Activated CD4-positive, alpha-beta T cell treated with anti-CD3 and anti-CD28 coated beads, Interleukin-2, amount 10 ng/mL, durations not matched to agents 7 days and 5 days (primary cell): Measurements from ENCODE around the gene IFFO2. TPM values are rescaled to one million over a fixed set of nuclear protein-coding genes. Genes with fewer than 3 reads are reported as not detected.

ENCODE experiments used
- CTCF ChIA-PET: fragments of 350-600 bp; sonication (Branson Sonifier 250); formaldehyde crosslinking; loops from one replicate; lab custom pipeline; 2021; ENCODE audit warnings: antibody characterized with exemption; lab: Charles Lee
- POLR2A ChIA-PET: fragments of 350-600 bp; sonication (Branson Sonifier 250); formaldehyde crosslinking; loops from one replicate; lab custom pipeline; 2021; ENCODE audit warnings: antibody characterized with exemption; lab: Charles Lee
- DNase-seq: peaks from one replicate; pipeline ENCODE4 v3.0.0-alpha.2; 2020
- H3K27ac Mint-ChIP-seq: one replicate; pipeline ENCODE4 v1.8.0; 2021; ENCODE audit warnings: mild to moderate bottlenecking, moderate library complexity, mixed read lengths
- H3K27me3 Mint-ChIP-seq: one replicate; pipeline ENCODE4 v1.8.0; 2021; ENCODE audit warnings: mixed read lengths
- H3K36me3 Mint-ChIP-seq: one replicate; pipeline ENCODE4 v1.8.0; 2021; ENCODE audit warnings: low read depth, mixed read lengths
- H3K4me1 Mint-ChIP-seq: one replicate; pipeline ENCODE4 v1.8.0; 2021; ENCODE audit warnings: mixed read lengths
- H3K4me3 Mint-ChIP-seq: one replicate; pipeline ENCODE4 v1.8.0; 2021; ENCODE audit warnings: mild to moderate bottlenecking, moderate library complexity, mixed read lengths
- H3K9me3 Mint-ChIP-seq: one replicate; pipeline ENCODE4 v1.8.0; 2021; ENCODE audit warnings: mixed read lengths
- total RNA-seq, 2 experiments: library from RNA; stranded (reverse); gene quantifications; one replicate each; pipeline ENCODE4 v1.2.3, GENCODE V29; 2021

The IFFO2 gene
- total RNA-seq, 2 experiments from 2014 or later: 20.4 to 21.7 TPM

GRCh38 chr1:18989896-18990295, 33.4 kb upstream of the IFFO2 start:
- POLR2A ChIA-PET: no interaction called here
- H3K9me3 Mint-ChIP-seq: peaks cover 3% of the 10 kb centered on the region
- H3K27me3 Mint-ChIP-seq: peaks cover 3% of the 10 kb centered on the region
- H3K36me3 Mint-ChIP-seq: no peaks in the 10 kb centered on the region
- H3K4me1 Mint-ChIP-seq: no peaks in the 10 kb centered on the region
- no peak for DNase-seq
- H3K4me3 Mint-ChIP-seq: no peak overlapping the region
- CTCF ChIA-PET: no interaction called here
- no peak overlapping the region for H3K27ac Mint-ChIP-seq

- peaks cover 8% of the 10 kb centered on the region for H3K27me3 Mint-ChIP-seq
- ChIA-PET CTCF (no interaction called here), POLR2A (no interaction called here)
- H3K9me3 Mint-ChIP-seq: peaks cover 3% of the 10 kb centered on the region
- H3K27ac Mint-ChIP-seq: no peak overlapping the region
- H3K4me3 Mint-ChIP-seq: no peak overlapping the region
- no peaks in the 10 kb centered on the region for H3K36me3 Mint-ChIP-seq
- no peak for DNase-seq
- H3K4me1 Mint-ChIP-seq: no peaks in the 10 kb centered on the region
These were observed 32.8 kb upstream of the IFFO2 start for GRCh38 chr1:18989176-18989799.

DNA sequence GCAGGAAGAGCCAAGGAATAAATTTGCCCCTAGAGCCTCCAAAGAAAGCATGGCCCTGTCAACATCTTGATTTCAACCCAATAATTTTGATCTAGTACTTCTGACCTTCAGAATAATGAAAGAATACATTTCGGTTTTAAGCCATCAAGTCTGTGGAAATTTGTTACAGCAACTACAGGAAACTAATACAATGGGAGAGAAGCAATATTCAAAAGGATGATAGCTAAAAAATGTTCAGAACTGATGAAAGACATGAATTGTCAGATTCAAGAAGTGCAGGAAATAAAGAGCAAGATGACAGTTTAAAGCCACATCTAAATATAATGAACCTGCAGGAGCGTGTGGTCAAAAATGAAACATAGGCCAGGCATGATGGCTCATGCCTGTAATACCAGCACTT, 24.8 kb upstream of the IFFO2 start:
- CTCF ChIA-PET: no interaction called here
- H3K27me3 Mint-ChIP-seq: peaks cover 48% of the 10 kb centered on the region

GRCh38 chr1:18978706-18979105, 22.2 kb upstream of the IFFO2 start:
- H3K4me1 Mint-ChIP-seq: no peaks in the 10 kb centered on the region
- no peak overlapping the region for H3K4me3 Mint-ChIP-seq
- H3K27ac Mint-ChIP-seq: no peak overlapping the region
- peaks cover 26% of the 10 kb centered on the region for H3K9me3 Mint-ChIP-seq
- peaks cover 8% of the 10 kb centered on the region for H3K36me3 Mint-ChIP-seq
- POLR2A ChIA-PET: no interaction called here
- CTCF ChIA-PET: interaction anchor here (0.7 kb wide), 1 partner anchor 94 kb away, joined by 3 read pairs; no protein-coding TSS in a partner anchor
- peaks cover 36% of the 10 kb centered on the region for H3K27me3 Mint-ChIP-seq
- no peak for DNase-seq

More for the DNA sequence above, 24.8 kb upstream of the IFFO2 start:
- Mint-ChIP-seq H3K4me3 (no peak overlapping the region), H3K36me3 (peaks cover 8% of the 10 kb centered on the region), H3K4me1 (no peaks in the 10 kb centered on the region), H3K9me3 (peaks cover 26% of the 10 kb centered on the region), H3K27ac (no peak overlapping the region)
- POLR2A ChIA-PET: no interaction called here
- DNase-seq: no peak

GRCh38 chr1:18977428-18977827, 21.0 kb upstream of the IFFO2 start:
- H3K36me3 Mint-ChIP-seq: peaks cover 8% of the 10 kb centered on the region
- no peak overlapping the region for H3K4me3 Mint-ChIP-seq
- peaks cover 33% of the 10 kb centered on the region for H3K27me3 Mint-ChIP-seq
- CTCF ChIA-PET: no interaction called here
- no peaks in the 10 kb centered on the region for H3K4me1 Mint-ChIP-seq
- no peak for DNase-seq
- peaks cover 26% of the 10 kb centered on the region for H3K9me3 Mint-ChIP-seq
- POLR2A ChIA-PET: no interaction called here
- no peak overlapping the region for H3K27ac Mint-ChIP-seq

GRCh38 chr1:18976096-18976495, 19.6 kb upstream of the IFFO2 start:
- H3K36me3 Mint-ChIP-seq: peaks cover 6% of the 10 kb centered on the region
- no peak overlapping the region for H3K27ac Mint-ChIP-seq
- H3K9me3 Mint-ChIP-seq: peaks cover 20% of the 10 kb centered on the region
- ChIA-PET POLR2A (no interaction called here), CTCF (no interaction called here)
- H3K4me1 Mint-ChIP-seq: no peaks in the 10 kb centered on the region
- H3K4me3 Mint-ChIP-seq: no peak overlapping the region
- DNase-seq: no peak
- H3K27me3 Mint-ChIP-seq: peaks cover 25% of the 10 kb centered on the region

- CTCF ChIA-PET: interaction anchor here (1.0 kb wide), 1 partner anchor 12 kb away, joined by 4 read pairs; no protein-coding TSS in a partner anchor
- Mint-ChIP-seq H3K27me3 (peaks cover 14% of the 10 kb centered on the region), H3K4me1 (no peaks in the 10 kb centered on the region), H3K27ac (no peak overlapping the region), H3K9me3 (peaks cover 5% of the 10 kb centered on the region), H3K4me3 (no peak overlapping the region), H3K36me3 (peaks cover under 1% of the 10 kb centered on the region)
- POLR2A ChIA-PET: no interaction called here
- DNase-seq: no peak
These were observed 18.1 kb upstream of the IFFO2 start for GRCh38 chr1:18974606-18975005.

DNA sequence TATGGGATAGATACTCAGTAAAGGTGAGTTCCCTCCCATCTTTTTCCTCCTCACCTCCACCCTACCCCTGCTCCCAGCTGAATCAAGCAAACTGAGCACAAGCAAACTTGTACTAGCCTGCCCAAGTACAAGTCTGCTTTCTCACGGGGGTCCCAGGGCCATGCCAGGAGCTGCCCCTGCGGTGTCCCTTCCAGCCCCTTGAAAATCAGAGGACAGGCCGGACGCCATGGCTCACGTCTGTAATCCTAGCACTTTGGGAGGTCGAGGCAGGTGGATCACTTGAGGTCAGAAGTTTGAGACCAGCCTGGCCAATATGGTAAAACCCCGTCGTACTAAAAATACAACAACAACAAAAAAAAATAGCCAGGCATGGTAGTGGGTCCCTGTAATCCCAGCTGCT, 17.5 kb upstream of the IFFO2 start:
- no peaks in the 10 kb centered on the region for H3K36me3 Mint-ChIP-seq
- H3K27me3 Mint-ChIP-seq: peaks cover 11% of the 10 kb centered on the region
- no peak overlapping the region for H3K27ac Mint-ChIP-seq
- no peaks in the 10 kb centered on the region for H3K4me1 Mint-ChIP-seq
- CTCF ChIA-PET: interaction anchor here (1.0 kb wide), 1 partner anchor 37 kb away, joined by 5 read pairs; no protein-coding TSS in a partner anchor
- POLR2A ChIA-PET: interaction anchor here (0.7 kb wide), 1 partner anchor 57 kb away, joined by 3 read pairs; no protein-coding TSS in a partner anchor
- H3K4me3 Mint-ChIP-seq: no peak overlapping the region
- H3K9me3 Mint-ChIP-seq: peaks cover 3% of the 10 kb centered on the region
- DNase-seq: no peak

- peaks cover 8% of the 10 kb centered on the region for H3K27me3 Mint-ChIP-seq
- no peak for DNase-seq
- ChIA-PET CTCF (interaction anchor here (0.9 to 1.1 kb wide), 3 partner anchors 37 to 66 kb away, joined by 3 to 5 read pairs (median 4); no protein-coding TSS in a partner anchor), POLR2A (interaction anchor here (0.7 kb wide), 1 partner anchor 57 kb away, joined by 3 read pairs; no protein-coding TSS in a partner anchor)
- no peak overlapping the region for H3K27ac Mint-ChIP-seq
- no peak overlapping the region for H3K4me3 Mint-ChIP-seq
- no peaks in the 10 kb centered on the region for H3K36me3 Mint-ChIP-seq
- no peaks in the 10 kb centered on the region for H3K9me3 Mint-ChIP-seq
- H3K4me1 Mint-ChIP-seq: no peaks in the 10 kb centered on the region
These were observed 17.0 kb upstream of the IFFO2 start for GRCh38 chr1:18973446-18973955.

DNA sequence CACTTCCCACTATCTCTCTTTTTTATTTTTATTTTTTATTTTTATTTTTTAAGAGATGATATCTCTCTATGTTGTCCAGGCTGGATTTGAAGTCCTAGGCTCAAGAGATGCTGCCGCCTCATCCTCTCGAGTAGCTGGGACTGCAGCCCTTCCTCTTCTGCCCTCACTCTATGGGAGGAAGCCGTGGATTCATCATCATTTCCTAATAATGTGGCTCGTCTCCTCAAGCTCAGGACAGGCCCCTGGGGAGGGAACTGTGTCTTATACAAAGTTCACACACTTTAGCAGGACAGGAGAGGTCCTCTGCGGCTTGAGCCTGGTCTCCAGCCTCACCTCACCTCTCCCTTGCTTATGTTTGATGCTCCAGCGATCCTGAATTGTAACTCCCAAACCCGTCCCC, 16.5 kb upstream of the IFFO2 start:
- ChIA-PET CTCF (interaction anchor here (0.9 to 1.5 kb wide), 4 partner anchors 11 to 66 kb away, joined by 3 to 5 read pairs (median 4); no protein-coding TSS in a partner anchor), POLR2A (no interaction called here)
- Mint-ChIP-seq H3K27ac (no peak overlapping the region), H3K4me1 (no peaks in the 10 kb centered on the region), H3K9me3 (no peaks in the 10 kb centered on the region), H3K36me3 (no peaks in the 10 kb centered on the region), H3K4me3 (no peak overlapping the region), H3K27me3 (peaks cover 9% of the 10 kb centered on the region)
- DNase-seq: no peak

DNA sequence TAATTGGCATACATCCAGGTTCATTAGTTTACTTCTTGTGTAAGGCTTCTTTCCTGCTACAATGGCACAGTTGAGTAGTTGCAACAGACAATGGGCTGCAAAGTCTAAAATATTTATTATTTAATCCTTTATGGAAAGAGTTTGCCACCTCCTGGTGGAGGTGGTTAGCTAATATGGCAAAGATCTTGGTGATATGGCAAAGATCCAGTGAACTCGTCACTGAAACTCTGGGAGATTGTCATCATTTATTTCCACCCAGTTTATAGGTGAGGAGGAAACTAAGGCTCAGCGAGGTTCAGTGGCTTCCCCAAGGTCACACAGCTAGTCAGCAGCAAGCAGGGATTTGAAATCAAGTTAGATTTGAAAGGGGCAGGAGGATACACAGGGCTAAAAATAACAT, 16.1 kb upstream of the IFFO2 start:
- CTCF ChIA-PET: interaction anchor here (0.9 to 1.5 kb wide), 4 partner anchors 9 to 65 kb away, joined by 3 to 4 read pairs (median 3); no protein-coding TSS in a partner anchor
- peak; percentile 33 for DNase-seq
- Mint-ChIP-seq H3K27me3 (peaks cover 9% of the 10 kb centered on the region), H3K4me1 (no peaks in the 10 kb centered on the region), H3K27ac (no peak overlapping the region), H3K9me3 (no peaks in the 10 kb centered on the region), H3K4me3 (no peak overlapping the region), H3K36me3 (no peaks in the 10 kb centered on the region)
- POLR2A ChIA-PET: no interaction called here

DNA sequence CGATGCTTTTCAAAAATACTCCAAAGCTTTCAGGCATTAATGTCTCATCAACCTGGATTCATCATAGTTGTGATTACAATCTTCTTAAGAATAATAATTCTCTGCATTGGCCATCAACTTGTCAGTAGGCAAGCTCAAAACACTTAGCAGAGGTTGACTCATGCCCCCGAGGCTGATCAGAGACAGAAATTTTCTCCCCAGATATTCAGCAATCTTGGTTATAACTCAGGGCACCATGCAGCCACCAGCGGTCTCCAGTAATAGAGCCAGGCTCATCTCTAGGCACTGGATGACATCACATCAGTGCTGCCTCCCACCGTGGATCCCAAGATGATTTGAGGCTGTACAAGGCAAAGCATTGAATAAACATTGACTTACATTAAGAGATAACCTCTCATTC, 14.3 kb upstream of the IFFO2 start:
- Mint-ChIP-seq H3K27ac (no peak overlapping the region), H3K9me3 (no peaks in the 10 kb centered on the region), H3K4me1 (no peaks in the 10 kb centered on the region), H3K36me3 (no peaks in the 10 kb centered on the region), H3K4me3 (no peak overlapping the region), H3K27me3 (peaks cover 6% of the 10 kb centered on the region)
- ChIA-PET CTCF (interaction anchor here (1.3 kb wide), 1 partner anchor 64 kb away, joined by 3 read pairs; no protein-coding TSS in a partner anchor), POLR2A (no interaction called here)
- DNase-seq: no peak

- Mint-ChIP-seq H3K4me3 (no peak overlapping the region), H3K4me1 (no peaks in the 10 kb centered on the region), H3K36me3 (no peaks in the 10 kb centered on the region), H3K27ac (no peak overlapping the region), H3K9me3 (no peaks in the 10 kb centered on the region), H3K27me3 (peaks cover 6% of the 10 kb centered on the region)
- ChIA-PET CTCF (interaction anchor here (1.3 kb wide), 1 partner anchor 63 kb away, joined by 3 read pairs; no protein-coding TSS in a partner anchor), POLR2A (no interaction called here)
- DNase-seq: no peak
These were observed 13.9 kb upstream of the IFFO2 start for GRCh38 chr1:18970358-18970757.
